Measurements from ENCODE around the gene PGBD5. TPM values are rescaled to one million over a fixed set of nuclear protein-coding genes. Genes with fewer than 3 reads are reported as not detected.

Gene PGBD5
- total and polyA plus RNA-seq, 2 of the 13 experiments (the other 11 are each of a cell fraction or from before 2014, with no cell fraction given): 0.04 to 0.13 TPM

GRCh38 chr1:230392920-230393521, 33.1 kb downstream of the PGBD5 start:
- intact Hi-C loops (cut with micrococcal nuclease; ENCODE audit: unreplicated experiment) (no loop called here), in situ Hi-C loops (cut with HindIII; ENCODE audit: extremely low pct_ligation_motif_present, low pct_unique_long_range_greater_than_20kb) (no loop called here)
- ChIA-PET POLR2A (no interaction called here), CTCF (ENCODE audit: low intra/inter-chr PET ratio, low total read pairs) (no interaction called here)
- Histone ChIP-seq H4K20me1 (ENCODE audit: insufficient read depth, low read length) (no peaks in the 10 kb centered on the region), H2AFZ (ENCODE audit: low read length) (no peak overlapping the region), H3K9ac (ENCODE audit: insufficient read depth, low read depth, low read length) (no peak overlapping the region), H3K9me3 (ENCODE audit: low read length) (no peaks in the 10 kb centered on the region), H3K4me1 (ENCODE audit: insufficient read depth, low read length) (no peaks in the 10 kb centered on the region), H3K79me2 (ENCODE audit: insufficient read depth, low read length) (no peaks in the 10 kb centered on the region), H3K4me2 (ENCODE audit: low read depth, low read length) (no peak overlapping the region), H3K27me3 (ENCODE audit: control insufficient read depth in 1 of 2, insufficient read depth in 2 of 2, low read length in 2 of 2) (peaks cover 1 to 12% of the 10 kb centered on the region in 2 experiments; a peak in 3 of 5 replicates), H3K27ac (ENCODE audit: extremely low read length, insufficient read depth, low read length) (no peak overlapping the region), H3K4me3 (replicated peaks in 1 of 3; ENCODE audit: insufficient read depth in 1 of 3, low read depth in 2 of 3, low read length in 3 of 3) (no peak overlapping the region), H3K36me3 (replicated peaks in 1 of 2; ENCODE audit: control insufficient read depth in 1 of 2, insufficient read depth in 2 of 2, low read length in 2 of 2) (no peaks in the 10 kb centered on the region)
- ATAC-seq (no peak), DNase-seq (ENCODE audit: low spot score) (no peak), FAIRE-seq (no peak)
- BruUV-seq (replicated peaks): no TSS peak
- WGBS (ENCODE audit: low lambda C conversion rate): 49% methylated on average over 9 of the region's 9 CpGs
- TF ChIP-seq SNAI1 (CRISPR knock-in tag; IDR thresholded peaks at IDR 0.05; ENCODE audit: borderline replicate concordance): no peak
- no peak for TF ChIP-seq JUN (CRISPR knock-in tag; IDR thresholded peaks at IDR 0.05)
- no peak for TF ChIP-seq DBP (CRISPR knock-in tag; IDR thresholded peaks at IDR 0.05; ENCODE audit: not compliant biosample characterization)
- no peak for TF ChIP-seq ZNF30 (CRISPR knock-in tag; IDR thresholded peaks at IDR 0.05)
- no peak for TF ChIP-seq MED13 (CRISPR knock-in tag; IDR thresholded peaks at IDR 0.05)
- no peak for TF ChIP-seq HMGXB3 (CRISPR knock-in tag; IDR thresholded peaks at IDR 0.05; ENCODE audit: borderline replicate concordance)
- TF ChIP-seq ZNF180 (CRISPR knock-in tag; IDR thresholded peaks at IDR 0.05; ENCODE audit: borderline replicate concordance, low read depth): no peak
- no peak for TF ChIP-seq ZNF232 (CRISPR knock-in tag; IDR thresholded peaks at IDR 0.05; ENCODE audit: borderline replicate concordance)
- no peak for TF ChIP-seq MTA1 (CRISPR knock-in tag; IDR thresholded peaks at IDR 0.05; ENCODE audit: borderline replicate concordance)
- no peak for TF ChIP-seq ZNF264 (CRISPR knock-in tag; IDR thresholded peaks at IDR 0.05)
- no peak for TF ChIP-seq NFYB (CRISPR knock-in tag; IDR thresholded peaks at IDR 0.05)
- TF ChIP-seq ZNF343 (CRISPR knock-in tag; IDR thresholded peaks at IDR 0.05): no peak
- no peak for TF ChIP-seq SMAD1 (CRISPR knock-in tag; IDR thresholded peaks at IDR 0.05; ENCODE audit: borderline replicate concordance, low read depth)
- no peak for TF ChIP-seq ZBTB46 (CRISPR knock-in tag; IDR thresholded peaks at IDR 0.05; ENCODE audit: borderline replicate concordance)
- TF ChIP-seq ZNF34 (CRISPR knock-in tag; IDR thresholded peaks at IDR 0.05; ENCODE audit: borderline replicate concordance): no peak
- TF ChIP-seq NFIC (IDR thresholded peaks at IDR 0.05; ENCODE audit: low read length): no peak
- TF ChIP-seq EEA1 (CRISPR knock-in tag; IDR thresholded peaks at IDR 0.05; ENCODE audit: borderline replicate concordance): no peak
- no peak for TF ChIP-seq JUND (CRISPR knock-in tag; IDR thresholded peaks at IDR 0.05)
- TF ChIP-seq ASH2L (IDR thresholded peaks at IDR 0.05; ENCODE audit: insufficient read length, low read depth, low read length): no peak
